HL-60/S4 treated with phorbol 12-myristate 13-acetate at 8.2 ng/mL for 4 days and 3 days (cell line): ENCODE data around the gene RALGAPB.
"Not testable (repeated sequence)": the region's sequence is repeated elsewhere in the genome, so short reads cannot be mapped to it uniquely, and the experiment has no call there.

ENCODE experiments used
- in situ Hi-C: fragments of 300-500 bp; cut with MboI; formaldehyde crosslinking; loops from 2 replicates; pipeline ENCODE4 v1.15.0; 2022; ENCODE audit warnings: low sequenced_read_pairs

The RALGAPB gene

GRCh38 chr20:38472513-38473366, at the start of gene RALGAPB:
RALGAPB (plus strand) TSS chr20:38472843; CDS start chr20:38488433, 15,590 bp downstream.
- in situ Hi-C loops, result no loop called here

DNA sequence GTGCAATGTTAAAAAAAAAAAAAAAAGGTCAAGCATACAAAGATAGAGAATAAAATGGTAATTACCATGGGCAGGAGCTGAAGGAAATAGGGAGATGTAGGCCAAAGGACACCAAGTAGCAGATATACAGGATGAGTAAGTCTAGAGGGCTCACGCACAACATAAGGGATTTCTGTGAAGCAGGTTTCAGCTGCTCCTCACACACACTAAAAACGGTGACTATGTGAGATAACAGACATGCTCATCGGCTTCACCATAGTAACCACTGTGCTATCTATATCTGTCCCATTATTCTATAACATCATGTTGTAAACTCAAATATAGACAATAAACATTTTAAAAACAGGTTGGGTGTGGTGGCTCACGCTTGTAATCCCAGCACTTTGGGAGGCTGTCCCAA, 49.1 kb upstream of the RALGAPB start:
- in situ Hi-C loops, result loop anchor here (25.0 kb wide), 2 partner anchors 361 to 861 kb away; no protein-coding TSS in a partner anchor

DNA sequence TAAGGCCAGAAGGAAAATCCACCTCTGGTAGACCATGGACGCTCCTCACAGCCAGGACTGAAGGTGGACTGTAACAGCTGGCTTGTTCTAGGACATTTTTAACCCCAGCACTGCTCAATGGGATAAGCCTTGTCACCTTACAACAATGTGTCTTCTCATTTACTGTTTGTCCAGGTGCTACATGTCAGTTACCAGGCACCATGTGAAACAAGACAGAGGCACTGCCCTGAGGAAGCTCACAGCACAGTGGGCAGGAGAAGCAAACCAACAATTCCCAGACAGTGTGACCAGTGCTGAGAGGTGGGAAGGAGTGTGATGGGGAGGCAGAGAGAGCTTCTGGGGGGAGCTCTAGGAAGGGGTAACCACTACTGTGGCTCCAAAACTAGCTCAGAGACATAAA, 48.2 kb upstream of the RALGAPB start:
- in situ Hi-C loops, result loop anchor here (25.0 kb wide), 2 partner anchors 362 to 862 kb away; no protein-coding TSS in a partner anchor

GRCh38 chr20:38426006-38426897, 46.4 kb upstream of the RALGAPB start:
- in situ Hi-C loops, result no loop called here

DNA sequence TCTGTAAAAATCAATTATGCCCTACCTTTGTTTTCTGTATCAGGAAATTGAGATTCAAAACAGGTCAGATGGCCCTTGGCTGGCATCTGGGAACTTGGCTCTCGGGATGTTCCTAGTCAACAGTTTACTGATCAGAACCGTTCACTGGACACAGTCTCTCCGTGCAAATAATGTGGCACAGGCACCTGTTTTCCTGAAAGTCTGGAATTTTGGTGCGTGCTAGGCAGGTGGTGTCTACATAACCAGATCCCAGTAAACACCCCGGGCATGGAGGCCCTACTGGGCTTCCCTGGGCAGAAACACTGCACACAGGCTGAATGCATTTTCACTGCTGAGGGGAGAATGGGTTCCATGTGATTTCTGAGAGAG, 45.0 kb upstream of the RALGAPB start:
- in situ Hi-C loops, result no loop called here

- in situ Hi-C loops, result no loop called here
Measured at GRCh38 chr20:38428800-38429199, 43.8 kb upstream of the RALGAPB start.

GRCh38 chr20:38429301-38429700, 43.3 kb upstream of the RALGAPB start:
- in situ Hi-C loops, result no loop called here

GRCh38 chr20:38430679-38431325, 41.8 kb upstream of the RALGAPB start:
- in situ Hi-C loops, result no loop called here

- in situ Hi-C loops, result no loop called here
Measured at GRCh38 chr20:38432292-38432691, 40.4 kb upstream of the RALGAPB start.

DNA sequence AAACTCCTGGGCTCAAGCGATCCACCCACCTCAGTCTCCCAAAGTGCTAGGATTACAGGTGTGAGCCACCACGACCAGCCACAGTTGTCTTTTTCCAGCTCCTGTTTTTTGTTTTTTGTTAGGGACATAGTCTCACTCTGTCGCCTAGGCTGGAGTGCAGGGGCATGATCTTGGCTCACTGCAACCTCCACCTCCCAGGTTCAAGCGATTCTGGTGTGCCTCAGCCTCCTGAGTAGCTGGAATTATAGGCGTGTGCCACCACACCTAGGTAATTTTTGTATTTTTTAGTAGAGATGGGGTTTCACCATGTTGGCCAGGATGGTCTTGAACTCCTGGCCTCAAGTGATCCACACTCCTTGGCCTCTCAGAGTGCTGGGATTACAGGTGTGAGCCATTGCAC, 39.8 kb upstream of the RALGAPB start:
- in situ Hi-C loops, result not testable (repeated sequence)

GRCh38 chr20:38433304-38433972, 39.2 kb upstream of the RALGAPB start:
- in situ Hi-C loops, result no loop called here

GRCh38 chr20:38434301-38434741, 38.3 kb upstream of the RALGAPB start:
- in situ Hi-C loops, result no loop called here

GRCh38 chr20:38434770-38435554, 37.7 kb upstream of the RALGAPB start, which contains the start of gene SNHG17:
SNHG17 (minus strand) TSS chr20:38435328.
- in situ Hi-C loops, result no loop called here

- in situ Hi-C loops, result no loop called here
Measured at GRCh38 chr20:38435555-38435939, 37.1 kb upstream of the RALGAPB start.

DNA sequence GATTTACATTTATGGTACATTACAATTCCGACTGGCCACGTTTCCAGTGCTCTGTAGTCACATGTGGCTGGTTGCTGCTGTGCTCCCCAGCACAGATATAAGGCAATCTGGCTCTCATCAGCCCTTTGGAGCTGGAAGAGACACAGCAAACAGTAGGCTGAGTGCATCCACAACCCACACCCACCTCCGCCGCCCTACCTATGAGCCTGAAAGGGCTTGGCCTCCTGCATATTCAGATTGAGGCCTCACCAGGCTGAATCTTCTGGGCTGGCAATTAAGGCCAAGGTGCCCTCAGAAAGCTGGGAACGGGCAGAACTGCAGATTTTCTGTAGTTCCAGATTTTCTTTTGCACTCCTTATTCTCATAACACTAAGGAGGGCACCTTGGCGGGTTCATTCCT, 34.8 kb upstream of the RALGAPB start:
- in situ Hi-C loops, result no loop called here

- in situ Hi-C loops, result not testable (repeated sequence)
Measured at GRCh38 chr20:38441110-38441509, 31.5 kb upstream of the RALGAPB start.

DNA sequence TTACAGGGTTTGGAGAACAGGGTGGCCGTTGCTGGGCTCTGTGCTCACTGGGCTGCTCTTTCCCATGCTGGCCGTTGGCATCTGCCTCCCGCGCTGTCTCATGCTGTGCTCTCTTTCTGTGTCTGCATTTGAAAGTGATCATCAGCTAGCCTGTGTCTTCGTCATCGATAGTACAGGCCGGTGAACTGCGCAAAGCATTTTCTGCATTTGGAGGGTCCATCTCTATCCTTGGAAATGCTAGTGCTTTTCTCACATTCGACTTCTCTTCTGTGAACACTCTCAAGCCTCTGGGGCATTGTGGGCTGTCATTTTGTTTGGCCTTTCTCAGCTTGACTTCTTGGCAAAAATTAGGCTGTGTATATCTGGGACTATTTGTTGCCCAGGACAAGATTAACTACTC, 30.7 kb upstream of the RALGAPB start:
- in situ Hi-C loops, result no loop called here

DNA sequence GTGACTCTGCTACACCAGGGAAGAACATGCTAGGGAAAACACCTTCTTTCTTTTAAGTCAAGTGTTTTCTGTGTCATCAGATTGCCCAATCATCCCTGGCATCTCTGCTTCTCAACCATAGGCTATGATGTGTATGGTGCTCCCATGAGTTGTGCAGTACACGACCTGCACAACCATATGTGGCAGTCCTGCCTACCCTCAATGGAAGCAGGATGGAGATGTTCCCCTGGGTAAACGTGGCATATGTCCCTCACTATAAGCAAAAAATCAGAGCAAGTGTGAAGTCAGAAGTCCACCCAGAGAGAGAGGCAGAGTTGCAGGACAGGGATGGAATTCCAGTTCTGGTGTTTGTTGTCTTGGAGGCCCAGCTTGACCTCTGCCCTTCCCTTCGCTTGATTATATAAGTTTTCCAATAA, 27.3 kb upstream of the RALGAPB start:
- in situ Hi-C loops, result no loop called here

DNA sequence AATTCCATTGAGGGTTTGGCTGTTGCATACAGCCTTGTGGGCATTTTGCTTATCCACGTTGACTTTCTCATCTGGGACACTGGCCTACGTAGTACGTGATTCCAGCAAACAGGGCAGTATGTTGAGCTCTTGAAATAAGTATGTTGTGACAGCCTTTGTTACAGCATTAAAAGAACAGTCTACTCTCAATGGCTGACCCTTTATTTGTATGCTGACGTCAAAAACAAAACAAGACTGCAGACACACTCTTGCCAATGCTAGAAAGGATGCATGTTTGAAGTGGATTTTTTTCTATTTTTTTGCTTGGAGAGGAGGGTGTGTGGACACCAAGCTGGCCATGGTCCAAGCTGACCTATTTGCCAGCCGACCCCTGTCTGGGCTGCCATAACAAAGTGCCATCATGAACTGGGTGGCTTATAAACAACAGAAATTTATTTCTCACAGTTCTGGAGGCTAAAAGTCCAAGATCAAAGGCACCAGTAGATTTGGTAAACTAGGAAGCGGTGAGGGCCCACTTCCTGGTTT, 26.7 kb upstream of the RALGAPB start:
- in situ Hi-C loops, result no loop called here
